HL-60 (cell line): Measurements from ENCODE around the gene POU1F1.

Experiments used
- POLR2AphosphoS5 ChIP-seq: IDR thresholded peaks from 2 replicates; pipeline ENCODE4 v1.6.1; 2012; ENCODE audit warnings: low read depth
- SPI1 ChIP-seq: IDR thresholded peaks from 2 replicates; pipeline ENCODE4 v1.6.1; 2012; ENCODE audit warnings: low read depth, mild to moderate bottlenecking, borderline replicate concordance
- TF ChIP-seq, protein P1 (sequence below): IDR thresholded peaks from one replicate; pipeline ENCODE4 v1.5.1; 2011; ENCODE audit warnings: low read length, control low read depth, inconsistent platforms; ENCODE audit not compliant: insufficient read depth
- TF ChIP-seq, protein P2 (sequence below): IDR thresholded peaks from 2 replicates; pipeline ENCODE4 v1.6.1; 2012; ENCODE audit warnings: low read depth; ENCODE audit not compliant: insufficient replicate concordance

DNA sequence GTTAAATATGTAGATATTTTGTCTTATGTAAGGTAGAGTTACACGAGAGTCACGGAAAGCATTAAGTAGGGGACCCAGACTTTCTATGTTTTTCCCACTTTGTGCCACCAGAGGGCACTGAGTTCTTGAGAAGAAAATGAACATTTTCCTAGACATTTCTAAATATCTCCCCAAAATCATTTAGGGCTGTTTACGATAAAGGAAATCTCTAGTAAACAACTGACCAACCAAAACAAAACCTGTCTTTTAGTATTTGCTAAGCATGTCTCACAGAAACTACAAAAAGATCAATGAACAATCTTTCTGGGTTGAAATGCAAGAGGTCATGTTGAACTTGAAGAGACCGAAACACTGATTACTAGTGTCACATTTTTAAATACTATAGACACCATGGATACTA is 16.1 kb downstream of the POU1F1 start:
- TF ChIP-seq, protein P1, sequence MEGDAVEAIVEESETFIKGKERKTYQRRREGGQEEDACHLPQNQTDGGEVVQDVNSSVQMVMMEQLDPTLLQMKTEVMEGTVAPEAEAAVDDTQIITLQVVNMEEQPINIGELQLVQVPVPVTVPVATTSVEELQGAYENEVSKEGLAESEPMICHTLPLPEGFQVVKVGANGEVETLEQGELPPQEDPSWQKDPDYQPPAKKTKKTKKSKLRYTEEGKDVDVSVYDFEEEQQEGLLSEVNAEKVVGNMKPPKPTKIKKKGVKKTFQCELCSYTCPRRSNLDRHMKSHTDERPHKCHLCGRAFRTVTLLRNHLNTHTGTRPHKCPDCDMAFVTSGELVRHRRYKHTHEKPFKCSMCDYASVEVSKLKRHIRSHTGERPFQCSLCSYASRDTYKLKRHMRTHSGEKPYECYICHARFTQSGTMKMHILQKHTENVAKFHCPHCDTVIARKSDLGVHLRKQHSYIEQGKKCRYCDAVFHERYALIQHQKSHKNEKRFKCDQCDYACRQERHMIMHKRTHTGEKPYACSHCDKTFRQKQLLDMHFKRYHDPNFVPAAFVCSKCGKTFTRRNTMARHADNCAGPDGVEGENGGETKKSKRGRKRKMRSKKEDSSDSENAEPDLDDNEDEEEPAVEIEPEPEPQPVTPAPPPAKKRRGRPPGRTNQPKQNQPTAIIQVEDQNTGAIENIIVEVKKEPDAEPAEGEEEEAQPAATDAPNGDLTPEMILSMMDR = peak; percentile 49
- TF ChIP-seq, protein P2, sequence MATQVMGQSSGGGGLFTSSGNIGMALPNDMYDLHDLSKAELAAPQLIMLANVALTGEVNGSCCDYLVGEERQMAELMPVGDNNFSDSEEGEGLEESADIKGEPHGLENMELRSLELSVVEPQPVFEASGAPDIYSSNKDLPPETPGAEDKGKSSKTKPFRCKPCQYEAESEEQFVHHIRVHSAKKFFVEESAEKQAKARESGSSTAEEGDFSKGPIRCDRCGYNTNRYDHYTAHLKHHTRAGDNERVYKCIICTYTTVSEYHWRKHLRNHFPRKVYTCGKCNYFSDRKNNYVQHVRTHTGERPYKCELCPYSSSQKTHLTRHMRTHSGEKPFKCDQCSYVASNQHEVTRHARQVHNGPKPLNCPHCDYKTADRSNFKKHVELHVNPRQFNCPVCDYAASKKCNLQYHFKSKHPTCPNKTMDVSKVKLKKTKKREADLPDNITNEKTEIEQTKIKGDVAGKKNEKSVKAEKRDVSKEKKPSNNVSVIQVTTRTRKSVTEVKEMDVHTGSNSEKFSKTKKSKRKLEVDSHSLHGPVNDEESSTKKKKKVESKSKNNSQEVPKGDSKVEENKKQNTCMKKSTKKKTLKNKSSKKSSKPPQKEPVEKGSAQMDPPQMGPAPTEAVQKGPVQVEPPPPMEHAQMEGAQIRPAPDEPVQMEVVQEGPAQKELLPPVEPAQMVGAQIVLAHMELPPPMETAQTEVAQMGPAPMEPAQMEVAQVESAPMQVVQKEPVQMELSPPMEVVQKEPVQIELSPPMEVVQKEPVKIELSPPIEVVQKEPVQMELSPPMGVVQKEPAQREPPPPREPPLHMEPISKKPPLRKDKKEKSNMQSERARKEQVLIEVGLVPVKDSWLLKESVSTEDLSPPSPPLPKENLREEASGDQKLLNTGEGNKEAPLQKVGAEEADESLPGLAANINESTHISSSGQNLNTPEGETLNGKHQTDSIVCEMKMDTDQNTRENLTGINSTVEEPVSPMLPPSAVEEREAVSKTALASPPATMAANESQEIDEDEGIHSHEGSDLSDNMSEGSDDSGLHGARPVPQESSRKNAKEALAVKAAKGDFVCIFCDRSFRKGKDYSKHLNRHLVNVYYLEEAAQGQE = no peak
- TF ChIP-seq POLR2AphosphoS5 = no peak
- no peak for TF ChIP-seq SPI1
